Measurements from ENCODE around the gene SUSD1.
"Not testable (repeated sequence)": the region's sequence is repeated elsewhere in the genome, so short reads cannot be mapped to it uniquely, and the experiment has no call there.

Gene SUSD1

DNA sequence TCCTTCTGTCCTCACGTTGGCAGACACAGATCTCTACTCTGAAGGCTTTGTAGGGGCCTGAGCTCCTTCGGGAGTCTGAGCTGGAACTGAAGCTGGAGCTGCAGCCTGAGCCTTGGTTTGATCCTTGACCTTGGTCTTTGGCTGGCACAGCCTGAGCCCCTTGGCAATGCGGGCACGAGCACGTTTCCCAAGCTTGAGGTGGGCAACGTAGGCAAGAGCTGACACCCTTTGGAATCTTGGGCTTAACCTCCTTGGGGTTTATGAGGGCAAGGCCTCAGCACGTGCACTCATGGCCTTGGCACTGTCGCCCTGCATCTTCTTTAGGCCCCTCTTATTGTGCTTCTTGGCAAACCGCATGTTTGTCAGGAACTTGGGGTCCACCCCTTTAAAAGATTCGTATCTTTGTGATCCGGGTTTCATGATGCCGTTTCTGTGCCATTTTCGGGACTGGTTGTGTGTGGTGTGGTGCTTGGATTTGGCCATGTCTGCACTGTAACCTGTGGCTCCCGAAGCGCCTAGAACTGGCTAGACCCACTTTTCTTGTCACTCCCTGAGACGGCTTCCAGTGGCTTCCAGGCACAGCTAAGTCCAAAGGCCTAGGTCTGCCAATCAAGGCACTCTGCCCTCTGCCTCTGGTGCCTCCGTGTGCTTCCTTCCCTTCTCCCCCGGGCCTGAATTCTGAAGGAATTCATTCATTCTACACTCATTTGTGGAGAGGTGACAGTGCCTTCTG, 1.4 kb downstream of the SUSD1 start:
- DNase-seq (ENCODE audit: low read depth, low spot score) = no peak

GRCh38 chr9:112170968-112171367, 4.1 kb downstream of the SUSD1 start:
- DNase-seq (ENCODE audit: low read depth, low spot score) = no peak

DNA sequence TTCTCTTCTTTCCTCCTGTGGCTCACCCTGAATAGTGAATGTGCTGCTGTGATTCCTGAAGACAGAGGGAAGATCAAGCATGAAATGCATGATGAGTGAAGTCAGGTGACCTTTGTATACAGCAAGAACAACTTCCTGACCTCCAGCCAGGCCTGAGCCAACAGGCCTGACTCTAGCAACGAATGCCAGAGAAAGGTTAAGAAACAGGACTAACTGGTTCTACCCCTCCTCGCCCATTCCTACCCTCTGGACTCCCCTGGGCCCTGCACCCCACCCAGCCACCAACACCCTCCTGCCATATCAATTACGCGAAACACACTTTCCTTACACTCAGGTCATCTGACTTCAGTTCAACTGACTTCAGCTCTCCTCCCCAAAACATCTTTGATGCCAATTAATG, 4.9 kb downstream of the SUSD1 start:
- DNase-seq (ENCODE audit: low read depth, low spot score) = no peak

DNA sequence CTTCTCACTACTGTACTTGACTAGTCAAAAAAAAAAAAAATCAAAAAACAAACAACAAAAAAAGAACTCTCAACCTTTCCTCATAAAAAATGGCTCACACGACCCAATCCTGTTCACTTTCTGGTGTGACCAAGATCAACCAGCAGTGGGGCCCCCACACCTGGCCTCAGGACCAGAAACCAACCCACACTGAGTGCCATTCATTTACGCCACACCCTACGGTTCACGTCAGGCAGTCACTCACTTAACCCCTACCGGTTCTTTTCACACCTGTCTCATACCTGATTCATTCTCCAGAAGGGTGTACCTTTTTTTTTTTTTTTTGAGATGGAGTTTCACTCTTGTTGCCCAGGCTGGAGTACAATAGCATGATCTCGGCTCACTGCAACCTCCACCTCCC, 5.7 kb downstream of the SUSD1 start:
- DNase-seq (ENCODE audit: low read depth, low spot score) = no peak

- DNase-seq (ENCODE audit: low read depth, low spot score) = no peak
These were observed 6.9 kb downstream of the SUSD1 start for GRCh38 chr9:112168197-112168596.

DNA sequence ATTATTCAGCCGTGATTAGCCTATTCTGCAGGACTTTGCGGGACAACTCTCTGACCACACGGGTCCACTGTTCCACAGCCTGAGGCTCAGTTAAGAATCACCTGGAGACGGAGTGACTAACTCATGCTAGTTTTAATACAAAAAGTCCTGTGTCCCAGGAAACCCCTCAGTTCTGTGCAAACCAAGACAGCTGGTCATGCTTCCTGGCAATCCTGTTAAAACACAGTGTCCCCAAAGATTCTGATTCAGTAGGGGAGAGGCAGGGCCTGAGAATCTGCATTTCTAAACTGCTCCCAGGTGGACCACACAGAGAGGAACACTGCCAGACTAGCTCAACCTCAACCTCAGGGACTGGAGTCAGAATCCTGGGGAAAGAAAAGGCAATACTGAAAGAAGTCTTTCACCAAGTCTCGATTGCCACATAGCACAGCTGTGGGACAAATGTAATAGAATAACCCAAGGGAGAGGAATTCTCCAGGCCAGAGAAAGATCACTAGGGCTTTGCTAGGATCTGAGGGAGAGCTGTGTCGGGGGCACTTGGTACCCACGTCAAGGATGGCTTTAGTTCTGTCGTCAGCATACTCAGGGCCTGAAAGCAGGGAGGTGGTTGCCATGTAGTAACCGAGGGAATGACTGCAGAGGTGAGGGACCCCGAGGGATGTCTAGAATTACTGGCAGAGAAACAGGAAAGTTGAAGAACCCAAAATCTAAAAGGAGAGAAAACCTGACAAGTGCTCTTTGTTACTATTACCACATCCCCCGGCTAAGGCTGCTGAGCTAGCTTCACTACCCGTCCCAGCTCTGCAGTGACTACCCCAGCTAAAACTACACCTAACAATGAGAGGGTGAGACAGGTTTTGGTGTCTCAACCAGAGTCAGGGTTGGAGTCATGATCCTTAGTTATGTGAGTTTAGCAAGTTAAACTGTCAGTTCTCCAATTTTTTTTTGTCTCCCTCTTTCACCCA, 8.6 kb downstream of the SUSD1 start:
- no peak for DNase-seq (ENCODE audit: low read depth, low spot score)

DNA sequence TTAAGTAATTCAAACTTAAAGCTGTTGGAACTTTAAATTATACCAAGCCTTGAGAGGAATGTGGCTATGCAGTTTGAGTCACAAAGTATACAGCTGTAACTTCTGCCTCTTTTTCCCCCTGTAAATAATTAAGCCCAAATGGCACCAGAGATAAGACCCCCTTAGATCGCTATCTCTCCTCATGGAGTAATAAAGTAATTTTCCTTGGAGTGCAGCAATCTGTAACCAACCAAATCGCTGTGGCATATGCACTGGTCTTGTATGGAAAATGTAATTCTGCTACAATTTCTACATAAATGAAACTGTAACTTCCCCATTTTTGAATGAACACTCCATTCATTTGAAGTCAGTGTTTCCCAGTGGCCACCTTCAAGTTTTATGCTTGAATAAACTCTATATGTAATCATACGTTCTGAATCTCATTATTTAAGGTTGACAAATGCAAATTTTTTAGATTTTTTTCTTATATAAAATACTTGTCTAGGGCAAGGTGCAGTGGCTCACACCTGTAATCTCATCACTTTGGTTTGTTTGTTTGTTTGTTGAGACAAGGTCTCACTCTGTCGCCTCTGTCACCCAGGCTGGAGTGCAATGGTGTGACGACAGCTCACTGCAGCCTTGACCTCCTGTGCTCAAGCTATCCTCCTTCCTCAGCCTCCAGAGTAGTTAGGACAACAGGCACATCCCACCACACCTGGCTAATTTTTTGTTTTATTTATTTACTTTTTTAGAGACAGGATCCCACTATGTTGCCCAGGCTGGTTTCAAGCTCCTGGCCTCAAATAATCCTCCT, 12.3 kb downstream of the SUSD1 start:
- DNase-seq (ENCODE audit: low read depth, low spot score) = no peak

DNA sequence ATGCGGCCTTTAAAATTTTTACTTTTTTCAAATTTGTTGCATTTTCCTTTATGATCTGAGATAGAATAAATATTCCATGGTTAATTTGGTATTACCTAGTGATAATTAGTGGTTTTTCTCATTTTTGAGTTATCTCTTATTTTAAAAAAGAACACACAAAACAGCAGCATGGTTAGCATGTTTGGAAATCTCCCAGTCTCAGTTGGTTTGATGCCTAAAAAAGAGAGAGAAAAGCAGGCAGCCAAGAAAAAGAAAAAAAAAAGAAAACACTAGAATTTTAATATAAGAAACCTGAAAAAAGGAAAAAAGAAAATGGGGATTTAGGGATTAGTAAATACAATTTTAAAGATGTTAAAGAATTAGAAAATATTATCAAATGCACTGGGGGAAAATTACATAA, 15.3 kb downstream of the SUSD1 start:
- no peak for DNase-seq (ENCODE audit: low read depth, low spot score)

- no peak for DNase-seq (ENCODE audit: low read depth, low spot score)
These were observed 16.3 kb downstream of the SUSD1 start for GRCh38 chr9:112158656-112159367.

GRCh38 chr9:112157961-112158360, 17.1 kb downstream of the SUSD1 start:
- DNase-seq (ENCODE audit: low read depth, low spot score) = no peak

DNA sequence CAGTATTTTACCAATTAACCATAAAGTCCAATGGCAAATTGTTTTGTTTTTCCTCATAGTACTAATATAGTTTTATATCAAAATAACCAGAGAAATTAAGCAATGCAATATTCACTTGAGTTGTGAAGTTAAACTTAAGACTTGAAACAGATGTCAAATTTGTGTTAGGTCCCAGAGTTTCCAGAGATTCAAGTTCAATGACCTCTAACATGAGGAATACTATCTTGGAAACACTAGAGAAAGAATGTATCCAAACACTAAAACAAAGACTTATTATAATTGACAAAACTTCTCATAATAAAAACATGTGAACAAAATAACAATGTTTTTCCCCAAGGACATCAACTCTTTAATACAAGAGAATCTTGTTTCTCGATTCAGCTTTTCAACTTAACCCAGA, 18.0 kb downstream of the SUSD1 start:
- no peak for DNase-seq (ENCODE audit: low read depth, low spot score)

- DNase-seq (ENCODE audit: low read depth, low spot score) = no peak
These were observed 25.9 kb downstream of the SUSD1 start for GRCh38 chr9:112149211-112149610.

DNA sequence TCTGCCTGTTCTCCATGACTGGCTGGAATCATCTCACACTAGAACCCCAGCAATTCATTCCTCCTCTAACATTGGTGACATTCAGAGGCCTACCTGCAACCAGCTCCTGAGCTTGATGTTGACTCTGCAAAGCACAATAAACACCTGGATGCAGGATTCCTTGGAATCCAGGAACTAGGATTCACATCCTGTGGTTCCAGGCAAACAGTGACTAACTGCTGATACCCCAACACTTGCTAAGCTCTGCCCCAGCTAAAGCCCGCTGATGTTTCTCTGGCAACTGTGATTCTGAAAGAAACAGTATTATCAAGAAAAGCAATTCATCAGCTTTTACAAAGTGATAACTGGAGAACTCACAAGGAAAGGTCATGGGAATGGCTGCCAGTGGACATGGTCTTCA, 29.2 kb downstream of the SUSD1 start:
- DNase-seq (ENCODE audit: low read depth, low spot score) = no peak

DNA sequence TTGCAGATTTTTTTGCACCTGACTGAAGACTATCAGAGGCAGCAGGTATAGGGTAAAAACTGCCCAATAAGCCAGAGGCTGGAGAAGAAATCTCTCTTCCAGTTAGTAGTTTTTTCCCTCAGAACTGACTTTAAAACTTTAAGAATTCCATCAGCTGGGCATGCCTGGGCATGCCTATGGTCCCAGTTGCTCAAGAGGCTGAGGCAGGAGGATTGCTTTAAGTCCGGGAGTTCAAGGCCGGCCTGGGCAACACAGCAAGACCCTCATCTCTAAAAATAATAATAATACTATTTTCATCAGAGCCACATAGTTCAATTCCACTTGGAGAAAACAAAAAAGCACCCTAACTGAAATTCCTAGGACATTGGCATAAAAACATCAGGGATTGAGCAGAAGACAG, 30.3 kb downstream of the SUSD1 start:
- DNase-seq (ENCODE audit: low read depth, low spot score) = no peak

DNA sequence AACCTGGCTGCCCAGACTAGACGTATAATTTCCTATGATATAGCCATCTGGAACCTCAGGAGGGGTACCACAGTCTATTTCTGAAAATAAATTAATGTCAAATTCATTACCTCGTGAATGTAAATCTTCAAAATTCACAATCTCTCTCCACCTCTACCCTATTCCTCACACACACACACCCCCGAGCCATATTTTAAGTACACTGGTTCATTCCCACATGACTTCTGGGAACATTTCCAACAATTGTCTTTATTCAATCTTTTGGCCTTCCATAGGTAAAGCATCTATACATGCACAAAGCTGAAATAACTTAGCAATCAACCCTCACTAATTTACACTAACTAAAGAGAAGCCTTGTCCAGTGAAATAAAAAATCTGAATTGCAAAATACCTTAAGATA, 32.7 kb downstream of the SUSD1 start:
- DNase-seq (ENCODE audit: low read depth, low spot score) = no peak

DNA sequence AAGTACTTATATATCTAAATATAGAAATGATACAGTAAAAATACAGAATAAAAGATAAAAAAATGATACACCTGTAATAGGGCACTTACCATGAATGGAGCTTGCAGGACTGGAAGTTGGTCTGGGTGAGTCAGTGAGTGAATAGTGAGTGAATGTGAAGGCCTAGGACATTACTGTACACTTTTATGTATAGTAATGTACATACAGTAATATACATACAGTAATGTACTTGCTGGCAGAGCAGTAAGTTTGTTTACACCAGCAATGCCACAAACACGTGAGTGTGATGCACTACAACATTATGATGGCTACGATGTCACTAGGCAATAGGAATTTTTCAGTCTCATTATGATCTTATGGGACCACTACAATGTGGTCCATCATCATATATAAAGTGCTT, 34.2 kb downstream of the SUSD1 start:
- DNase-seq (ENCODE audit: low read depth, low spot score) = no peak

GRCh38 chr9:112137066-112137465, 38.0 kb downstream of the SUSD1 start:
- DNase-seq (ENCODE audit: low read depth, low spot score) = no peak

DNA sequence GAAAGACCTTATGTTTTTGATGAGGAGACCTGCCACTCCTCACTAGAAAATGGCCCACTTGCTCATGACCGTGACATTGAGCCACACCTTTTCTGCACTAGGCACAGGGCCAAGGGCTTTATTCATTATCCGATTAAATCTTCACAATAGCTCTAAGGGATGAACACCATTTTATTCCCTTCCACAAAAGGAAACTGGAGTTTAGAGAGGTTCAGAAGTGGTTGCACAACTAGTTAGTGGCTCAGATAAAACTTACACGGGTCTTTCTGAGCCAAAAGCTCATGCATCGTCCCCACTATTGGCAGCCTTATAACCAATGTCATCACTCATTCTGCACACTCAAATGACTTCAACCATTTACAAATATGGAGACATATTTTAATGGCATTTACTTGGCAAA, 39.4 kb downstream of the SUSD1 start:
- no peak for DNase-seq (ENCODE audit: low read depth, low spot score)

DNA sequence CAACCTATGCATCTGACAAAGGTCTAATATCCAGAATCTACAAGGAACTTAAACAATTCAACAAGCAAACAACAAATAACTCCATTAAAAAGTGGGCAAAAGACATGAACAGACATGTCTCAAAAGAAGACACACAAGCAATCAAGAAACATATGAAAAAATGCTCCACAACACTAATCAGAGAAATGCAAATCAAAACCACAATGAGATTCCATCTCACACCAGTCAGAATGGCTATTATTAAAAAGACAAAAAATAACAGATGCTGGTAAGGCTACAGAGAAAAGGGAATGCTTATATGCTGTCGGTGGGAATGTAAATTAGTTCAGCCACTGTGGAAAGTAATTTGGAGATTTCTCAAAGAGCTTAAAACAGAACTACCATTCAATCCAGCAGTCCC, 41.3 kb downstream of the SUSD1 start:
- DNase-seq (ENCODE audit: low read depth, low spot score) = not testable (repeated sequence)

DNA sequence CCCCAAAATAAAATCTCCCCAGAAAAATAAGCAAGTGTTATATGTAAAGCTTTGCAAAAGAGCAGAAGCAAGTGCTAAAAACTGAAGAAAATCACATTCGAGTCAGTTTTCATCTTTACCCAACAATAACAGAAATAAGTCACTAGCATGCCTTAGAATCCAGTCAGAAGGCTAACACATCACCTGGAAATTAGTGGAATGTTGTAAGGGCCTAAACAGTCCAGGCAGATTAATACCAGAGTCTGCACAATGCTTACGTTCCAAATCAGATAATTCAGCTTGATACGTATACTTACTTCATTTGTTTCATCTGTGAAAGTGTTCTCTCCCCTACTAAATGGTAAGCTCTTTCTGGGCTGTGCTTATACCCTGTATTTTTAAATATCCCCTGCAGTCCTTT, 42.7 kb downstream of the SUSD1 start:
- no peak for DNase-seq (ENCODE audit: low read depth, low spot score)

DNA sequence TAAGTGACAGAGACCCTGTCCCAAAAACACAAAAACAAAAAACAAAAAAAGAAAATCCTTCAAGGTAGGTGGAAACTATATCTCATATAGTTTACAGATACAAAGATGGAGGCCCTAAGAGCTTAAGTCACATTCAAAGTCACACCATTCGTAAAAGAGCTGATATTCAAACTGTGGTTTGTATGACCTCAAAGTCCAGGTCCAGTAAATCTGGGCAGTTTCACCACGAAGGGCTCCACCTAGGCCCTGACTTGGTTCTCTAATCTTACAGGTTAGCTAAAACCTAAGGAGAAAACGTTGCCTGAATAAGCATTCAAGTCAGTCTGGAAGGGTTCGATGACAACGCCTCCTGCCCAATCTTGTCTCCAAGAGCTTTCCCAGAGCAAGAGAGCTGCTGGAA, 44.1 kb downstream of the SUSD1 start:
- no peak for DNase-seq (ENCODE audit: low read depth, low spot score)

DNA sequence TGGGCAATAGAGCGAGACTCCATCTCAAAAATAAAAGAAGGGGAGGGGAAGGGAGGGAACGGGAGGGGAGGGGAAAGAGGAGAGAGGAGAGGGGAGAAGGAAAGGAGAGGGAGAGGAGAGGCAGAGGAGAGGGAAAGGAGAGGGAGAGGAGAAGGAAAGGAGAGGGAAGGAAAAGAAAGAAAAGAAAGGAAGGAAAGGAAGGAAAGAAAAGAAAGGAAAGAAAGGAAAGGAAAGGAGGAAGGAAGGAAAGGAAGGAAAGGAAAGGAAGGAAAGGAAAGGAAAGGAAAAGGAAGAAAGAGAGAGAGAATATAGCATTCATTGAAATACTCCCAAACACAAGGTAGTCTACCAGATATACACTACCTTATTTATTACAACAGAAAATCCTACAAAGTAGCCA, 44.8 kb downstream of the SUSD1 start:
- DNase-seq (ENCODE audit: low read depth, low spot score) = no peak

Data from brain pericyte (primary cell).